ENCODE measurements around the gene IL1RL1.

The IL1RL1 gene

GRCh38 chr2:102358496-102358895, 47.1 kb downstream of the IL1RL1 start:
- no peak for TF ChIP-seq ZNF274 (IDR thresholded peaks at IDR 0.05; ENCODE audit: low read depth, low read length)

GRCh38 chr2:102359527-102359926, 48.2 kb downstream of the IL1RL1 start:
- no peak for TF ChIP-seq ZNF274 (IDR thresholded peaks at IDR 0.05; ENCODE audit: low read depth, low read length)
- no peak overlapping the region; the same call in 1 of the 2 replicates for H3K4me3 ChIP-seq (ENCODE audit: low read length)

More at GRCh38 chr2:102358496-102358895, 47.1 kb downstream of the IL1RL1 start:
- H3K4me3 ChIP-seq (ENCODE audit: low read length): peak overlapping the region; percentile 87

GRCh38 chr2:102361632-102362241, 50.4 kb downstream of the IL1RL1 start:
- TF ChIP-seq ZNF274 (IDR thresholded peaks at IDR 0.05; ENCODE audit: low read depth, low read length): no peak
- H3K4me3 ChIP-seq (ENCODE audit: low read length): peak overlapping the region; percentile 1; the same call in 1 of the 2 replicates

- TF ChIP-seq ZNF274 (IDR thresholded peaks at IDR 0.05; ENCODE audit: low read depth, low read length): no peak
- H3K4me3 ChIP-seq (ENCODE audit: low read length): no peak overlapping the region
Measured at GRCh38 chr2:102365763-102366162, 54.4 kb downstream of the IL1RL1 start.

- no peak for TF ChIP-seq ZNF274 (IDR thresholded peaks at IDR 0.05; ENCODE audit: low read depth, low read length)
- H3K4me3 ChIP-seq (ENCODE audit: low read length): peak overlapping the region; percentile 39; the same call in 1 of the 2 replicates
Measured at GRCh38 chr2:102366406-102367112, 55.2 kb downstream of the IL1RL1 start.

GRCh38 chr2:102367331-102367971, 56.1 kb downstream of the IL1RL1 start:
- no peak for TF ChIP-seq ZNF274 (IDR thresholded peaks at IDR 0.05; ENCODE audit: low read depth, low read length)
- H3K4me3 ChIP-seq (ENCODE audit: low read length): peak overlapping the region; percentile 39; the same call in 1 of the 2 replicates

GRCh38 chr2:102368461-102369109, 57.2 kb downstream of the IL1RL1 start:
- H3K4me3 ChIP-seq (ENCODE audit: low read length): no peak overlapping the region; the same call in 1 of the 2 replicates
- no peak for TF ChIP-seq ZNF274 (IDR thresholded peaks at IDR 0.05; ENCODE audit: low read depth, low read length)

- no peak for TF ChIP-seq ZNF274 (IDR thresholded peaks at IDR 0.05; ENCODE audit: low read depth, low read length)
- no peak overlapping the region for H3K4me3 ChIP-seq (ENCODE audit: low read length)
Measured at GRCh38 chr2:102369866-102370265, 58.5 kb downstream of the IL1RL1 start.

GRCh38 chr2:102376052-102376591, 64.8 kb downstream of the IL1RL1 start:
- TF ChIP-seq ZNF274 (IDR thresholded peaks at IDR 0.05; ENCODE audit: low read depth, low read length): no peak
- H3K4me3 ChIP-seq (ENCODE audit: low read length): no peak overlapping the region

GRCh38 chr2:102383722-102384121, 72.4 kb downstream of the IL1RL1 start:
- no peak for TF ChIP-seq ZNF274 (IDR thresholded peaks at IDR 0.05; ENCODE audit: low read depth, low read length)
- no peak overlapping the region for H3K4me3 ChIP-seq (ENCODE audit: low read length)

GRCh38 chr2:102385522-102385921, 74.2 kb downstream of the IL1RL1 start:
- TF ChIP-seq ZNF274 (IDR thresholded peaks at IDR 0.05; ENCODE audit: low read depth, low read length): no peak
- no peak overlapping the region for H3K4me3 ChIP-seq (ENCODE audit: low read length)

- H3K4me3 ChIP-seq (ENCODE audit: low read length): no peak overlapping the region
- no peak for TF ChIP-seq ZNF274 (IDR thresholded peaks at IDR 0.05; ENCODE audit: low read depth, low read length)
Measured at GRCh38 chr2:102386004-102386403, 74.6 kb downstream of the IL1RL1 start.

GRCh38 chr2:102386867-102387541, 75.6 kb downstream of the IL1RL1 start:
- no peak for TF ChIP-seq ZNF274 (IDR thresholded peaks at IDR 0.05; ENCODE audit: low read depth, low read length)
- H3K4me3 ChIP-seq (ENCODE audit: low read length): no peak overlapping the region
